BE2C (cell line): ENCODE data around the gene GRIK1.

Experiments
- DNase-seq: peaks from one replicate; pipeline ENCODE4 v3.0.0-alpha.2; 2020
- H3K27me3 ChIP-seq: fragments of 250-450 bp; sonication (Bioruptor Pico); 2 replicates; pipeline ENCODE4 v1.5.1; 2020; ENCODE audit warnings: mild to moderate bottlenecking
- H3K36me3 ChIP-seq: fragments of 250-450 bp; sonication (Bioruptor Pico); 2 replicates; pipeline ENCODE4 v1.5.1; 2020; ENCODE audit warnings: mild to moderate bottlenecking
- H3K4me1 ChIP-seq: fragments of 250-450 bp; sonication (Bioruptor Pico); 2 replicates; pipeline ENCODE4 v1.5.1; 2020
- H3K4me3 ChIP-seq: 2 replicates; pipeline ENCODE4 v1.5.1; 2011; ENCODE audit warnings: low read depth, low read length
- H3K9me3 ChIP-seq: fragments of 250-450 bp; sonication (Bioruptor Pico); 2 replicates; pipeline ENCODE4 v1.5.1; 2020
- TF ChIP-seq, protein P1 (sequence below): IDR thresholded peaks from 2 replicates; pipeline ENCODE4 v1.5.1; 2012; ENCODE audit warnings: mild to moderate bottlenecking, low read depth, low read length

The GRIK1 gene

GRCh38 chr21:29748391-29749167 is 191.2 kb downstream of the GRIK1 start:
- Histone ChIP-seq H3K4me1 (no peaks in the 10 kb centered on the region), H3K9me3 (no peaks in the 10 kb centered on the region), H3K4me3 (no peak overlapping the region), H3K36me3 (no peaks in the 10 kb centered on the region), H3K27me3 (no peaks in the 10 kb centered on the region)
- TF ChIP-seq, protein P1, sequence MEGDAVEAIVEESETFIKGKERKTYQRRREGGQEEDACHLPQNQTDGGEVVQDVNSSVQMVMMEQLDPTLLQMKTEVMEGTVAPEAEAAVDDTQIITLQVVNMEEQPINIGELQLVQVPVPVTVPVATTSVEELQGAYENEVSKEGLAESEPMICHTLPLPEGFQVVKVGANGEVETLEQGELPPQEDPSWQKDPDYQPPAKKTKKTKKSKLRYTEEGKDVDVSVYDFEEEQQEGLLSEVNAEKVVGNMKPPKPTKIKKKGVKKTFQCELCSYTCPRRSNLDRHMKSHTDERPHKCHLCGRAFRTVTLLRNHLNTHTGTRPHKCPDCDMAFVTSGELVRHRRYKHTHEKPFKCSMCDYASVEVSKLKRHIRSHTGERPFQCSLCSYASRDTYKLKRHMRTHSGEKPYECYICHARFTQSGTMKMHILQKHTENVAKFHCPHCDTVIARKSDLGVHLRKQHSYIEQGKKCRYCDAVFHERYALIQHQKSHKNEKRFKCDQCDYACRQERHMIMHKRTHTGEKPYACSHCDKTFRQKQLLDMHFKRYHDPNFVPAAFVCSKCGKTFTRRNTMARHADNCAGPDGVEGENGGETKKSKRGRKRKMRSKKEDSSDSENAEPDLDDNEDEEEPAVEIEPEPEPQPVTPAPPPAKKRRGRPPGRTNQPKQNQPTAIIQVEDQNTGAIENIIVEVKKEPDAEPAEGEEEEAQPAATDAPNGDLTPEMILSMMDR = no peak
- DNase-seq = no peak

GRCh38 chr21:29741761-29742160 is 198.0 kb downstream of the GRIK1 start:
- TF ChIP-seq, protein P1 = no peak
- Histone ChIP-seq H3K9me3 (no peaks in the 10 kb centered on the region), H3K27me3 (no peaks in the 10 kb centered on the region), H3K36me3 (no peaks in the 10 kb centered on the region), H3K4me3 (no peak overlapping the region), H3K4me1 (no peaks in the 10 kb centered on the region)
- no peak for DNase-seq

- Histone ChIP-seq H3K4me3 (no peak overlapping the region), H3K27me3 (no peaks in the 10 kb centered on the region), H3K4me1 (no peaks in the 10 kb centered on the region), H3K36me3 (no peaks in the 10 kb centered on the region), H3K9me3 (no peaks in the 10 kb centered on the region)
- TF ChIP-seq, protein P1 = no peak
- DNase-seq = no peak
These were observed 200.6 kb downstream of the GRIK1 start for GRCh38 chr21:29739176-29739575.

GRCh38 chr21:29738730-29739129 is 201.1 kb downstream of the GRIK1 start:
- no peaks in the 10 kb centered on the region for H3K36me3 ChIP-seq
- no peak overlapping the region for H3K4me3 ChIP-seq
- H3K27me3 ChIP-seq = no peaks in the 10 kb centered on the region
- H3K4me1 ChIP-seq = no peaks in the 10 kb centered on the region
- no peaks in the 10 kb centered on the region for H3K9me3 ChIP-seq
- no peak for DNase-seq
- TF ChIP-seq, protein P1 = no peak

DNA sequence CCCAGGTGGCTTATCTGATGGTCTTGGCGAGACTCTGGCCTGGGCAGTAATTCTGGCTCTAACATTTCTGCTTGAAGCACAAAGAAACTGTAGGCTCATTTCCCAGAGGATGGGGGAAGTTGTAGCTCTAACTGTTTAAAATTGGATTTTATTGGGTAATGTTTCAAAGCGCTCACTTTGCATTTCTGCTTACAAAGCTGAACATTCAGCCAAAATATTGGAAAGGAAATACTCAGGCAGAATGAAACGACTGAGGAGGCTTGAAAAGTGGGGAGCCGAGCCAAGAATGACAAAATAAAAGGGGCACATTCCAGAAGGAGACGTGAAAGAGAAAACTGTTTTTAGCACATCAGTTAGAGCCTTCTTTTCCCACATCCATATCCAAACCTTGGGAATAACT is 202.6 kb downstream of the GRIK1 start:
- H3K4me1 ChIP-seq = no peaks in the 10 kb centered on the region
- no peaks in the 10 kb centered on the region for H3K27me3 ChIP-seq
- no peaks in the 10 kb centered on the region for H3K9me3 ChIP-seq
- no peaks in the 10 kb centered on the region for H3K36me3 ChIP-seq
- TF ChIP-seq, protein P1 = no peak
- DNase-seq = no peak
- H3K4me3 ChIP-seq = no peak overlapping the region

DNA sequence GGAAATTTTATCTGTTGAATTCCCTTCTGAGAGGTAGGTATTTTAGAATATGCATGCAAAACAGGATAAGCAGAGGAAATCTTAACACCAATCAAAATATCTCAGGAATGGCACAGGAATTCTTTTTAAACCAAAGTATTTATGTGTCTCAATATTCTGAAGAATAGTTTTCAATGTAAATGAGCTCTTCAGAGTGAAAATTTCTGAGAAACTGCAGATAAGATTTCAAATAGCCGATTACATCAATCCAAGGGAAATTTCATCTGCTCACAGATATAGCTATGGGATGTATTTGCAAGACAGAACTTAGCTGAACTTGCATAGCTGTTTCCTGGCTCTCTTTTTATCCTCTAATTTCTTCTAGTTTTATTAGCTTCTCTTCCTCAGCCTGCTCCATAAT is 209.5 kb downstream of the GRIK1 start:
- TF ChIP-seq, protein P1 = no peak
- DNase-seq = no peak

More for the DNA sequence above, 209.5 kb downstream of the GRIK1 start:
- H3K27me3 ChIP-seq = no peaks in the 10 kb centered on the region
- H3K9me3 ChIP-seq = no peaks in the 10 kb centered on the region
- H3K4me1 ChIP-seq = no peaks in the 10 kb centered on the region
- H3K4me3 ChIP-seq = no peak overlapping the region
- no peaks in the 10 kb centered on the region for H3K36me3 ChIP-seq
